CD4-positive, alpha-beta T cell (primary cell): Measurements from ENCODE around the gene RNF130. TPM values are rescaled to one million over a fixed set of nuclear protein-coding genes. Genes with fewer than 3 reads are reported as not detected.
A peak's percentile ranks its signal among the peaks of the same experiment; 100 is the strongest.

Experiments
- ATAC-seq: fragments of 200-7000 bp; cut with Tn5 transposase; one replicate; pipeline ENCODE4 v1.10.0; 2022; ENCODE audit warnings: mild to moderate bottlenecking; ENCODE audit not compliant: poor library complexity
- CTCF ChIA-PET: fragments of 350-600 bp; sonication (Branson Sonifier 250); formaldehyde crosslinking; loops from one replicate; lab custom pipeline; 2021; ENCODE audit warnings: antibody characterized with exemption, inconsistent platforms; lab: Charles Lee
- POLR2A ChIA-PET: fragments of 350-600 bp; sonication (Branson Sonifier 250); formaldehyde crosslinking; loops from one replicate; lab custom pipeline; 2021; ENCODE audit warnings: antibody characterized with exemption, inconsistent platforms; lab: Charles Lee
- DNase-seq, 14 experiments: peaks; one replicate each; pipeline ENCODE4 v3.0.0-alpha.2; 2013 to 2020; ENCODE audit warnings: mixed read lengths in 2 of 14
- H3K27ac ChIP-seq, 2 donors: one replicate each; pipeline versions ENCODE4 v1.5.1 to v1.7.0; 2013; ENCODE audit warnings: low read length in 2 of 2, low read depth in 1 of 2, mild to moderate bottlenecking in 1 of 2
- H3K27me3 ChIP-seq, 2 experiments: 1 replicate in 1 of 2; 2 replicates in 1 of 2; pipeline versions ENCODE4 v1.6.1 to v1.7.0; 2013; ENCODE audit warnings: low read length in 2 of 2, control low read depth in 1 of 2, mild to moderate bottlenecking in 1 of 2, moderate library complexity in 1 of 2; ENCODE audit not compliant: insufficient read depth in 2 of 2, control insufficient read depth in 1 of 2
- H3K36me3 ChIP-seq: one replicate; pipeline ENCODE4 v1.6.1; 2013; ENCODE audit warnings: low read length, control low read depth; ENCODE audit not compliant: insufficient read depth
- H3K4me1 ChIP-seq: one replicate; pipeline ENCODE4 v1.6.1; 2013; ENCODE audit warnings: low read length, control low read depth; ENCODE audit not compliant: insufficient read depth
- H3K4me3 ChIP-seq: one replicate; pipeline ENCODE4 v1.5.1; 2013; ENCODE audit warnings: mild to moderate bottlenecking, low read length, moderate library complexity
- H3K9me3 ChIP-seq, 2 experiments: 1 replicate in 1 of 2; 2 replicates in 1 of 2; pipeline versions ENCODE4 v1.6.1 to v1.7.0; 2013; ENCODE audit warnings: low read length in 2 of 2, mild to moderate bottlenecking in 2 of 2, control low read depth in 1 of 2, moderate library complexity in 1 of 2; ENCODE audit not compliant: control insufficient read depth in 1 of 2, insufficient read depth in 1 of 2
- H3K27ac Mint-ChIP-seq: one replicate; pipeline ENCODE4 v1.8.0; 2020; ENCODE audit warnings: mixed read lengths
- H3K27me3 Mint-ChIP-seq: one replicate; pipeline ENCODE4 v1.8.0; 2021; ENCODE audit warnings: mixed read lengths
- H3K36me3 Mint-ChIP-seq: one replicate; pipeline ENCODE4 v1.8.0; 2021; ENCODE audit warnings: low read depth, mixed read lengths
- H3K4me1 Mint-ChIP-seq: one replicate; pipeline ENCODE4 v1.8.0; 2021; ENCODE audit warnings: low read depth, mixed read lengths
- H3K4me3 Mint-ChIP-seq: one replicate; pipeline ENCODE4 v1.8.0; 2020; ENCODE audit warnings: mild to moderate bottlenecking, mixed read lengths
- H3K9me3 Mint-ChIP-seq: one replicate; pipeline ENCODE4 v1.8.0; 2020; ENCODE audit warnings: mixed read lengths
- intact Hi-C, 2 experiments: fragments of 100-400 bp; cut with DNase I in 1 of 2; cut with micrococcal nuclease in 1 of 2; formaldehyde crosslinking; loops; one replicate each; pipeline versions ENCODE4 v1.15.1 to v1.9.0; 2023 to 2025; cut with DNase I, micrococcal nuclease
- total RNA-seq, 174 experiments: library from RNA in 2 of 174; stranded (reverse) in 2 of 174; gene quantifications; one replicate each; pipeline ENCODE4 v1.2.3 and lab custom pipeline; 2021 to 2026
- TF ChIP-seq, protein P1 (sequence below): fragments of 200-600 bp; IDR thresholded peaks from one replicate; pipeline ENCODE4 v1.8.0; 2022; ENCODE audit warnings: antibody characterized with exemption, mild to moderate bottlenecking

The RNF130 gene
- total RNA-seq, 2 experiments from 2014 or later: 18.2 to 19.1 TPM

GRCh38 chr5:179927824-179928223, 143.7 kb downstream of the RNF130 start:
- Mint-ChIP-seq H3K27ac (no peak overlapping the region), H3K4me1 (no peaks in the 10 kb centered on the region), H3K9me3 (no peaks in the 10 kb centered on the region), H3K36me3 (no peaks in the 10 kb centered on the region), H3K4me3 (no peak overlapping the region), H3K27me3 (no peaks in the 10 kb centered on the region)
- TF ChIP-seq, protein P1, sequence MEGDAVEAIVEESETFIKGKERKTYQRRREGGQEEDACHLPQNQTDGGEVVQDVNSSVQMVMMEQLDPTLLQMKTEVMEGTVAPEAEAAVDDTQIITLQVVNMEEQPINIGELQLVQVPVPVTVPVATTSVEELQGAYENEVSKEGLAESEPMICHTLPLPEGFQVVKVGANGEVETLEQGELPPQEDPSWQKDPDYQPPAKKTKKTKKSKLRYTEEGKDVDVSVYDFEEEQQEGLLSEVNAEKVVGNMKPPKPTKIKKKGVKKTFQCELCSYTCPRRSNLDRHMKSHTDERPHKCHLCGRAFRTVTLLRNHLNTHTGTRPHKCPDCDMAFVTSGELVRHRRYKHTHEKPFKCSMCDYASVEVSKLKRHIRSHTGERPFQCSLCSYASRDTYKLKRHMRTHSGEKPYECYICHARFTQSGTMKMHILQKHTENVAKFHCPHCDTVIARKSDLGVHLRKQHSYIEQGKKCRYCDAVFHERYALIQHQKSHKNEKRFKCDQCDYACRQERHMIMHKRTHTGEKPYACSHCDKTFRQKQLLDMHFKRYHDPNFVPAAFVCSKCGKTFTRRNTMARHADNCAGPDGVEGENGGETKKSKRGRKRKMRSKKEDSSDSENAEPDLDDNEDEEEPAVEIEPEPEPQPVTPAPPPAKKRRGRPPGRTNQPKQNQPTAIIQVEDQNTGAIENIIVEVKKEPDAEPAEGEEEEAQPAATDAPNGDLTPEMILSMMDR: no peak
- Histone ChIP-seq H3K9me3 (no peaks in the 10 kb centered on the region), H3K4me3 (no peak overlapping the region), H3K36me3 (no peaks in the 10 kb centered on the region), H3K4me1 (no peaks in the 10 kb centered on the region), H3K27me3 (no peaks in the 10 kb centered on the region), H3K27ac (no peak overlapping the region)
- intact Hi-C loops: no loop called here
- POLR2A ChIA-PET: interaction anchor here (0.6 kb wide), 1 partner anchor 11 kb away, joined by 3 read pairs; no protein-coding TSS in a partner anchor
- CTCF ChIA-PET: interaction anchor here (0.6 kb wide), 1 partner anchor 420 kb away, joined by 3 read pairs; no protein-coding TSS in a partner anchor
- ATAC-seq (no peak), DNase-seq (no peak)

- no peaks in the 10 kb centered on the region for H3K36me3 ChIP-seq
- DNase-seq (no peak), ATAC-seq (no peak)
- Mint-ChIP-seq H3K4me3 (no peak overlapping the region), H3K4me1 (no peaks in the 10 kb centered on the region), H3K27ac (no peak overlapping the region), H3K36me3 (no peaks in the 10 kb centered on the region), H3K27me3 (no peaks in the 10 kb centered on the region), H3K9me3 (no peaks in the 10 kb centered on the region)
- no peaks in the 10 kb centered on the region for H3K9me3 ChIP-seq
- H3K4me1 ChIP-seq: no peaks in the 10 kb centered on the region
- H3K4me3 ChIP-seq: no peak overlapping the region
- H3K27me3 ChIP-seq: no peaks in the 10 kb centered on the region
- TF ChIP-seq, protein P1: no peak
- CTCF ChIA-PET: no interaction called here
- H3K27ac ChIP-seq: no peak overlapping the region
- POLR2A ChIA-PET: no interaction called here
- intact Hi-C loops: no loop called here
Measured at GRCh38 chr5:179926657-179927056, 144.9 kb downstream of the RNF130 start.

DNA sequence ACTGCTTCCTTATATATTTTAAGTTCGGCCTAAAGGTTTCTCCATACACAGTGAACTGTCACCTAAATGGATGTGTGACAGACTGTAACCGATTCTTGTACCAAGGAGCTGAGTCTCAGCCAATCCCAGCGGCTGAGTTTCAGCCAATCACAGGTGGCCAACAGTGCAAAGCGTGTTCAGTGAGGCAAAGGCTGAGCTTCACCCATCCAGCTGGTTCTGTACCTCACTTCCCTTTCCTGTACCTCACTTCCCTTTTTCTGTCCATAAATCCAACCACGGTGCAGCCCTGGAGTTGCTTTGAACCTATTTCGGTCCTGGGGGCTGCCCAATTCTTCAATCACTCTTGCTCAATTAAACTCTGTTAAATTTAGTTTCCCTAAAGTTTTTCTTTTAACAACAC, 148.1 kb downstream of the RNF130 start:
- ATAC-seq (no peak), DNase-seq (peak in 3 of 14 experiments; percentile 5 to 49 (median 34))
- no peak overlapping the region for H3K27ac Mint-ChIP-seq
- H3K36me3 Mint-ChIP-seq: no peaks in the 10 kb centered on the region
- no peaks in the 10 kb centered on the region for H3K4me1 Mint-ChIP-seq
- H3K4me1 ChIP-seq: no peaks in the 10 kb centered on the region
- H3K4me3 ChIP-seq: no peak overlapping the region
- H3K9me3 Mint-ChIP-seq: no peaks in the 10 kb centered on the region
- H3K4me3 Mint-ChIP-seq: no peak overlapping the region
- POLR2A ChIA-PET: no interaction called here
- H3K27ac ChIP-seq: no peak overlapping the region
- intact Hi-C loops: no loop called here
- no peaks in the 10 kb centered on the region for H3K27me3 ChIP-seq
- no peaks in the 10 kb centered on the region for H3K27me3 Mint-ChIP-seq
- TF ChIP-seq, protein P1: no peak
- no peaks in the 10 kb centered on the region for H3K9me3 ChIP-seq
- CTCF ChIA-PET: interaction anchor here (1.2 kb wide), 1 partner anchor 160 kb away, joined by 3 read pairs; no protein-coding TSS in a partner anchor
- H3K36me3 ChIP-seq: no peaks in the 10 kb centered on the region
